Measurements from ENCODE around the gene SMARCA5. TPM values are rescaled to one million over a fixed set of nuclear protein-coding genes. Genes with fewer than 3 reads are reported as not detected.

The SMARCA5 gene
- total and polyA plus RNA-seq, 9 of the 15 experiments (the other 6 are each of a cell fraction or from before 2014, with no cell fraction given): 21.6 to 57.8 (median 34.6) TPM

DNA sequence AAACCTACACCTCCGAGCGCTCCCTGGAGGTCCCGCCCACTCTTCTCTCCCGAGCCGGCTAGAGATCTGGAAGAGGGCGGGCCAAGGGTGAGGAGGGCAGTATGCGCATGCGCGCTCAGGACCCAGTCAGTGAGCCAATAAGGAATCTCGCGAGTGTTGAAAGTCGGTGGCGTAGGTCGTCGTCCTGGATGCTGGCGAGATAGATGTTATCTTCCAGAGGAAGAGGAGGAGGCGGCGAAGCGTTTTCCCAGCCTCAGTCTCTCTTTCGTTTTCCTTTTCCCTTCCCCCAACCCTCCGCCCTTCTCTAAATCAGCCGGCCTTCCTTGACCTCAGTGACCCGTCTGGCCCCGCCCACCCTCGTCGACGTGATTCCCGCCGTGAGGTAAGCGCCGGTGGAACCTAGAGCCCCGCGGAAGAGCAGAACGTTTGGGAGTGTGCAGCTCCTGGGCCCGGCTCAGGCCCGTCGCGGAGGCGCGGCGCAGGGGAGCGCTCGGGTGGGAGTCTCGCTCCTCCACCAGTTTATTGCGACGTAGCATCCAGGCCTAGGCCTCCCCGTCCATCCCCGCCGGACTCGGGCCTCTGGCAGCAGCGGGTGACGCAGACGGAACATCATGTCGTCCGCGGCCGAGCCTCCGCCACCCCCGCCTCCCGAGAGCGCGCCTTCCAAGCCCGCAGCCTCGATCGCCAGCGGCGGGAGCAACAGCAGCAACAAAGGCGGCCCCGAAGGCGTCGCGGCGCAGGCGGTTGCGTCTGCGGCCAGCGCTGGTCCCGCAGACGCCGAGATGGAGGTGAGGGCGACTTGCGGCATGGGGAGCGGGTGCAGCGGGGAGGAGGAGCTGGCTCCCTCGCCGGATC, at the start of gene SMARCA5 (continued):
- no peak for TF ChIP-seq WHSC1 (IDR thresholded peaks at IDR 0.05; ENCODE audit: low read length)
- TF ChIP-seq ZNF24 (IDR thresholded peaks at IDR 0.05): peak; percentile 42; the same call in 1 of the 2 replicates
- TF ChIP-seq ZNF347 (CRISPR knock-in tag; IDR thresholded peaks at IDR 0.05; ENCODE audit: low read depth): no peak
- peak; percentile 22; the same call in 1 of the 2 replicates for TF ChIP-seq RNF2 (IDR thresholded peaks at IDR 0.05)
- TF ChIP-seq MYC (IDR thresholded peaks at IDR 0.05; ENCODE audit: low read depth, low read length): 0 out of 2 replicates have a peak, but pooled peaks have one; percentile 39
- no peak for TF ChIP-seq MYC (CRISPR knock-in tag; IDR thresholded peaks at IDR 0.05; ENCODE audit: borderline replicate concordance, low read depth)
- TF ChIP-seq, protein P1, sequence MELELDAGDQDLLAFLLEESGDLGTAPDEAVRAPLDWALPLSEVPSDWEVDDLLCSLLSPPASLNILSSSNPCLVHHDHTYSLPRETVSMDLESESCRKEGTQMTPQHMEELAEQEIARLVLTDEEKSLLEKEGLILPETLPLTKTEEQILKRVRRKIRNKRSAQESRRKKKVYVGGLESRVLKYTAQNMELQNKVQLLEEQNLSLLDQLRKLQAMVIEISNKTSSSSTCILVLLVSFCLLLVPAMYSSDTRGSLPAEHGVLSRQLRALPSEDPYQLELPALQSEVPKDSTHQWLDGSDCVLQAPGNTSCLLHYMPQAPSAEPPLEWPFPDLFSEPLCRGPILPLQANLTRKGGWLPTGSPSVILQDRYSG (tag; conservative IDR thresholded peaks at IDR 0.05; ENCODE audit: low read depth): no peak
- peak; percentile 46; the same call in 1 of the 2 replicates for TF ChIP-seq ZBED1 (IDR thresholded peaks at IDR 0.05)
- TF ChIP-seq TEAD4 (IDR thresholded peaks at IDR 0.05; ENCODE audit: low read length): no peak; the same call in 1 of the 2 replicates
- TF ChIP-seq TEAD4 (CRISPR knock-in tag; IDR thresholded peaks at IDR 0.05; ENCODE audit: borderline replicate concordance): 0 out of 2 replicates have a peak, but pooled peaks have one; percentile 32
- peak; percentile 47; the same call in 1 of the 2 replicates for TF ChIP-seq ESRRA (IDR thresholded peaks at IDR 0.05; ENCODE audit: borderline replicate concordance, low read depth)
- no peak for TF ChIP-seq GTF2A2 (tag; IDR thresholded peaks at IDR 0.05)
- no peak for TF ChIP-seq ADNP (tag; IDR thresholded peaks at IDR 0.05)
- peak; percentile 77 for TF ChIP-seq SUPT5H (IDR thresholded peaks at IDR 0.05)
- TF ChIP-seq ZNF584 (CRISPR knock-in tag; IDR thresholded peaks at IDR 0.05; ENCODE audit: low read depth): no peak
- no peak for TF ChIP-seq CCAR2 (IDR thresholded peaks at IDR 0.05; ENCODE audit: low read depth, low read length)
- TF ChIP-seq, protein P2, sequence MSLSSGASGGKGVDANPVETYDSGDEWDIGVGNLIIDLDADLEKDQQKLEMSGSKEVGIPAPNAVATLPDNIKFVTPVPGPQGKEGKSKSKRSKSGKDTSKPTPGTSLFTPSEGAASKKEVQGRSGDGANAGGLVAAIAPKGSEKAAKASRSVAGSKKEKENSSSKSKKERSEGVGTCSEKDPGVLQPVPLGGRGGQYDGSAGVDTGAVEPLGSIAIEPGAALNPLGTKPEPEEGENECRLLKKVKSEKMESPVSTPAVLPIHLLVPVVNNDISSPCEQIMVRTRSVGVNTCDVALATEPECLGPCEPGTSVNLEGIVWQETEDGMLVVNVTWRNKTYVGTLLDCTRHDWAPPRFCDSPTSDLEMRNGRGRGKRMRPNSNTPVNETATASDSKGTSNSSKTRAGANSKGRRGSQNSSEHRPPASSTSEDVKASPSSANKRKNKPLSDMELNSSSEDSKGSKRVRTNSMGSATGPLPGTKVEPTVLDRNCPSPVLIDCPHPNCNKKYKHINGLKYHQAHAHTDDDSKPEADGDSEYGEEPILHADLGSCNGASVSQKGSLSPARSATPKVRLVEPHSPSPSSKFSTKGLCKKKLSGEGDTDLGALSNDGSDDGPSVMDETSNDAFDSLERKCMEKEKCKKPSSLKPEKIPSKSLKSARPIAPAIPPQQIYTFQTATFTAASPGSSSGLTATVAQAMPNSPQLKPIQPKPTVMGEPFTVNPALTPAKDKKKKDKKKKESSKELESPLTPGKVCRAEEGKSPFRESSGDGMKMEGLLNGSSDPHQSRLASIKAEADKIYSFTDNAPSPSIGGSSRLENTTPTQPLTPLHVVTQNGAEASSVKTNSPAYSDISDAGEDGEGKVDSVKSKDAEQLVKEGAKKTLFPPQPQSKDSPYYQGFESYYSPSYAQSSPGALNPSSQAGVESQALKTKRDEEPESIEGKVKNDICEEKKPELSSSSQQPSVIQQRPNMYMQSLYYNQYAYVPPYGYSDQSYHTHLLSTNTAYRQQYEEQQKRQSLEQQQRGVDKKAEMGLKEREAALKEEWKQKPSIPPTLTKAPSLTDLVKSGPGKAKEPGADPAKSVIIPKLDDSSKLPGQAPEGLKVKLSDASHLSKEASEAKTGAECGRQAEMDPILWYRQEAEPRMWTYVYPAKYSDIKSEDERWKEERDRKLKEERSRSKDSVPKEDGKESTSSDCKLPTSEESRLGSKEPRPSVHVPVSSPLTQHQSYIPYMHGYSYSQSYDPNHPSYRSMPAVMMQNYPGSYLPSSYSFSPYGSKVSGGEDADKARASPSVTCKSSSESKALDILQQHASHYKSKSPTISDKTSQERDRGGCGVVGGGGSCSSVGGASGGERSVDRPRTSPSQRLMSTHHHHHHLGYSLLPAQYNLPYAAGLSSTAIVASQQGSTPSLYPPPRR (CRISPR knock-in tag; IDR thresholded peaks at IDR 0.05; ENCODE audit: borderline replicate concordance): no peak
- TF ChIP-seq, protein P3, sequence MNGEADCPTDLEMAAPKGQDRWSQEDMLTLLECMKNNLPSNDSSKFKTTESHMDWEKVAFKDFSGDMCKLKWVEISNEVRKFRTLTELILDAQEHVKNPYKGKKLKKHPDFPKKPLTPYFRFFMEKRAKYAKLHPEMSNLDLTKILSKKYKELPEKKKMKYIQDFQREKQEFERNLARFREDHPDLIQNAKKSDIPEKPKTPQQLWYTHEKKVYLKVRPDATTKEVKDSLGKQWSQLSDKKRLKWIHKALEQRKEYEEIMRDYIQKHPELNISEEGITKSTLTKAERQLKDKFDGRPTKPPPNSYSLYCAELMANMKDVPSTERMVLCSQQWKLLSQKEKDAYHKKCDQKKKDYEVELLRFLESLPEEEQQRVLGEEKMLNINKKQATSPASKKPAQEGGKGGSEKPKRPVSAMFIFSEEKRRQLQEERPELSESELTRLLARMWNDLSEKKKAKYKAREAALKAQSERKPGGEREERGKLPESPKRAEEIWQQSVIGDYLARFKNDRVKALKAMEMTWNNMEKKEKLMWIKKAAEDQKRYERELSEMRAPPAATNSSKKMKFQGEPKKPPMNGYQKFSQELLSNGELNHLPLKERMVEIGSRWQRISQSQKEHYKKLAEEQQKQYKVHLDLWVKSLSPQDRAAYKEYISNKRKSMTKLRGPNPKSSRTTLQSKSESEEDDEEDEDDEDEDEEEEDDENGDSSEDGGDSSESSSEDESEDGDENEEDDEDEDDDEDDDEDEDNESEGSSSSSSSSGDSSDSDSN (IDR thresholded peaks at IDR 0.05; ENCODE audit: borderline replicate concordance in 1 of 2, low read depth in 2 of 2, low read length in 2 of 2): peak in 1 of 2 experiments; percentile 74; a peak in 3 of 4 replicates

All from K562 (cell line).